SIG-M5 (cell line): ENCODE data around the gene RET.

Source experiments
- DNase-seq: peaks from one replicate; lab custom pipeline; 2025; lab: John Stamatoyannopoulos, UW

The RET gene

GRCh38 chr10:43121444-43121843 lies 44.6 kb downstream of the RET start:
- no peak for DNase-seq

GRCh38 chr10:43122096-43122495 lies 45.2 kb downstream of the RET start:
- DNase-seq: no peak

DNA sequence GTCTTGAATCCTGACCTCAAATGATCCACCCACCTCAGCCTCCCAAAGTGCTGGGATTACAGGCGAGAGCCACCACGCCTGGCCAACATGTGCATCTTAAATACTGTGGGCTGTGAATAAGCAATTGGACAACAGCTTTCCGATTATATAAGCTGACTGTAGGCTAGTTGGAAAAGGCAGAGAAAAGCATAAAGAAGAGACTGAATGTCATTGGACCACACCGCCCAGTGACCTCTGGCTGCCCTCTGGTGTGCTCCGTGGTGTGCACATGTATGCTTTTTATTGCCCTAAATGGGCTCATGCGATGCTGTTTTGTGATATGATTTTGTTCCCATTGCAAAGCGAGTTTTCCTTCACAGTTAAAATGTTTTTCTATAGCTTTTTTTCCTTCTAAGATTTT lies 46.0 kb downstream of the RET start:
- DNase-seq: no peak

DNA sequence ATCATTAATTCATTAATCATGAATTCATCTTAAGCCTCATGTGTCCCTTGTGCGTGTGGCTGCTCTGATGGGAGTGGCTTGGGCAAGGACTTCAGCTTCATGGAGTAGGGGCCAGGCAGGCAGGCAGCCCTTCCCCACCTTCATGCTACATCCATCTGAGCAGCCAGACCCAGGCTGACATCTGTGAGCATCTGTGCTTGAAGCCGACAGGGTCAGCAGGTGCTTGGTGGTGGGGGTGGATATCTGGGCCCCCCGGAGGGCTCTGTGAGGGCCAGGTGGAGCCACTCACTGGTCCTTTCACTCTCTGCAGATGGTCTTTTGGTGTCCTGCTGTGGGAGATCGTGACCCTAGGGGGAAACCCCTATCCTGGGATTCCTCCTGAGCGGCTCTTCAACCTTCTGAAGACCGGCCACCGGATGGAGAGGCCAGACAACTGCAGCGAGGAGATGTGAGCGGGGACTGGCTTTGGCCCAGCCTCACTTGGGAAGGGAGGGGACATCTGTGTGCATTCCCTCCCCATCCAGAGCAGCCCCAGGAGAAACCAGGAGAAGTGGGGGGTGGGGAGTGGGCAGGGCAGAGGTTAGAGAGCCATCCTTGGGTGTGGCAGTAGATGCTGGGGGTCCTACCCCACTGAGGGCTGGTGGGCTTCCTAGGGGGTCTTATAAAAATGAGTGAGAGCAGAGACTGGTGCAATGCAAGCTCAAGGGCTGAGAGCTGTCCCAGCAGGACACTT lies 46.7 kb downstream of the RET start:
- DNase-seq: no peak

DNA sequence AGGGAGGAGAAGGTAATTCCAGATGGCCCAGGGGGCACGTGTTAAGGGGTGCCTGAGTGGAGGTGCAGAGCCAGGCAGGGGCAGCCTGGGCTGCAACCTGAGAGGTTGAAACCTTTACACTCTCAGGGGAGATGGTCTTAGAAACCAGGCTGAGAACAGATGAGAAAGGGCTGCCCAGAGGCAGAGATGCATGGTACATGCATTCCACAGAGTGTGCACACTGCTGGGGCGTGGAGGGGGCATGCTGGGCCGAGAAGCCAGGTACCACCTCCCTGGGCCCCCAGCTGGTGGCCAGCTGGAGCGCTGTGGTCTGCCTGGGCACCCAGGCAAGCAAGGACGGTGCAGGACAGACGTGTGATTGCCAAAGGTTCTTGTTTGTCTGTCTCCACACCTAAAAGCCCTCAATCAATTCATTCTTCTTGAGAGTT lies 47.2 kb downstream of the RET start:
- no peak for DNase-seq

GRCh38 chr10:43124574-43125273 lies 47.9 kb downstream of the RET start:
- no peak for DNase-seq

GRCh38 chr10:43125274-43125845 lies 48.5 kb downstream of the RET start:
- DNase-seq: no peak

DNA sequence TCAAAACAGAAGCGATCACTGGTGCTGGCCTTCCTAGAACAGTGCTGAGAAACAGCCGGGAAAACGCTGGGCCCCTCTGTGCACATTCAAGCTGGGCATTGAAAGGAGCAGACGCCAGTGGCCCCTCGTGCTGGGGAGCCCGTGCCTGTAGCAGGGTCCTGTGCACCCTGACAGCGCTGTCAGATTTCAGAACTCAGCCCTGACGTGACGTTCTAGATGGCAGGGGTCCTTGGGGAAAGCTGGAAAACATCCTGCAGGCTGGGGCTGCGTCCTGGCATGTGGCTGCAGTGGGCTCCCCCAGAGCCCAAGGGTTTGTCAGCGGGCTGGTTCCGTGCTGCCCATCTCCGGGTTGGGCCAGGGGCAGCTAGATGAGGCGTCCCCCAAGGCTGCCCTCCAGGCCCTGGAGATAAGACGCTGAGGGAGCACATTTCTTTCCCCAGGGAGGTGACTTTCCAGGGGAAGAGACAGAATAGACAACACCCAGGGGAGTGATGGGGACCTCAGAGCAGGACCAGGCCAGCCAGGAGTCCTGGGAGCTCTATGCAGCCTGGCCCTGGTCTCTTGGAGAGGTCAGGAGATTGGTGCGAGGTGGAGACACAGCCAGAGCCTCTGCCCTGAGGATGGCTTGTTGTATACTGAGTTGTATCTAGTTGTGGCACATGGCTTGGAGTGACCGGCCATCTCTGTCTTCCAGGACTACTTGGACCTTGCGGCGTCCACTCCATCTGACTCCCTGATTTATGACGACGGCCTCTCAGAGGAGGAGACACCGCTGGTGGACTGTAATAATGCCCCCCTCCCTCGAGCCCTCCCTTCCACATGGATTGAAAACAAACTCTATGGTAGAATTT lies 49.2 kb downstream of the RET start:
- no peak for DNase-seq

DNA sequence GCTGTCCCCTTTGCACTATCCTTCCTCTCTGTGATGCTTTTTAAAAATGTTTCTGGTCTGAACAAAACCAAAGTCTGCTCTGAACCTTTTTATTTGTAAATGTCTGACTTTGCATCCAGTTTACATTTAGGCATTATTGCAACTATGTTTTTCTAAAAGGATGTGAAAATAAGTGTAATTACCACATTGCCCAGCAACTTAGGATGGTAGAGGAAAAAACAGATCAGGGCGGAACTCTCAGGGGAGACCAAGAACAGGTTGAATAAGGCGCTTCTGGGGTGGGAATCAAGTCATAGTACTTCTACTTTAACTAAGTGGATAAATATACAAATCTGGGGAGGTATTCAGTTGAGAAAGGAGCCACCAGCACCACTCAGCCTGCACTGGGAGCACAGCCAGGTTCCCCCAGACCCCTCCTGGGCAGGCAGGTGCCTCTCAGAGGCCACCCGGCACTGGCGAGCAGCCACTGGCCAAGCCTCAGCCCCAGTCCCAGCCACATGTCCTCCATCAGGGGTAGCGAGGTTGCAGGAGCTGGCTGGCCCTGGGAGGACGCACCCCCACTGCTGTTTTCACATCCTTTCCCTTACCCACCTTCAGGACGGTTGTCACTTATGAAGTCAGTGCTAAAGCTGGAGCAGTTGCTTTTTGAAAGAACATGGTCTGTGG lies 50.0 kb downstream of the RET start:
- DNase-seq: no peak

- no peak for DNase-seq
These were observed 50.6 kb downstream of the RET start for GRCh38 chr10:43127442-43127841.

DNA sequence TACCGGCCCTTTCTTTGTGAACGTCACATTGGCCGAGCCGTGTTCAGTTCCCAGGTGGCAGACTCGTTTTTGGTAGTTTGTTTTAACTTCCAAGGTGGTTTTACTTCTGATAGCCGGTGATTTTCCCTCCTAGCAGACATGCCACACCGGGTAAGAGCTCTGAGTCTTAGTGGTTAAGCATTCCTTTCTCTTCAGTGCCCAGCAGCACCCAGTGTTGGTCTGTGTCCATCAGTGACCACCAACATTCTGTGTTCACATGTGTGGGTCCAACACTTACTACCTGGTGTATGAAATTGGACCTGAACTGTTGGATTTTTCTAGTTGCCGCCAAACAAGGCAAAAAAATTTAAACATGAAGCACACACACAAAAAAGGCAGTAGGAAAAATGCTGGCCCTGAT lies 51.5 kb downstream of the RET start:
- no peak for DNase-seq

- peak; percentile 62 for DNase-seq
These were observed 52.3 kb downstream of the RET start for GRCh38 chr10:43128958-43129706.

- no peak for DNase-seq
These were observed 53.9 kb downstream of the RET start for GRCh38 chr10:43130770-43131171.

- no peak for DNase-seq
These were observed 54.4 kb downstream of the RET start for GRCh38 chr10:43131256-43131655.

DNA sequence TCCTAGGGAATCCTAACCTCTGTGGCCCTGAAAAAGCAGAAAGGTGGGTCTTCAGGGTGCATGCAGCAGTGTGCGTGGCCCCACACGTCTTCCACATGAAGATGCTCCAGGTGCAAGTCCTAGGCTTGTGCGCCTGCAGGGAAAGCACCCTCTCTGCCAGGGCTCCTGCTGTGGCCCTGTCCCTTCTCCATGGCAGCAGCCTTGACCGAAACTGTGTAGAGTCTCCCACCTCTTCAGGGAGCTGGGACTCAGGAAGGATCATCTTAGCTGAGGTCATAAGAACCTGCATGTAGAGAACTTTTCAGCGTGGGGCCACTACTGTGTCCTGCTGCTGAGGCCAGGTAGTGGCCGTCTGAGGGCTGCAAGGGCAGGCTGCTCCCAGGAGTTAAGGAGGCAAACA lies 55.0 kb downstream of the RET start:
- no peak for DNase-seq

- no peak for DNase-seq
These were observed 56.3 kb downstream of the RET start for GRCh38 chr10:43132867-43133787.

- DNase-seq: no peak
These were observed 57.4 kb downstream of the RET start for GRCh38 chr10:43134126-43134905.

DNA sequence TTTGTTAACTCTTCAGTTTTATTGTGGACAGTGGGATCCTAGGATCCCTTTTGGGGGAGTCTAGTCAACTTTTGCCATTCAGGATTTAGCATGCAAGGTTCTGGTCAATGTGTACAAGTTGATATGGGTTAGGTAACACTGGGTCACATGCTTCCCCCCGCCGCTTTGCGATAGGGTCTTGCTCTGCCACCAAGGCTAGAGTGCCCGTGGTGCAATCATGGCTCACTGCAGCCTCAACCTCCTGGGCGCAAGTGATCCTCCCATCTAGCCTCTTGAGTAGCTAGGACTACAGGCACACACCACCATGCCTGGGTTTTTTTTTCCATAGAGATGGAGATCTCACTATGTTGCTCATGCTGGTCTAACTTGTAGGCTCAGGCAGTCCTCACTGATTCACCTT lies 58.2 kb downstream of the RET start:
- no peak for DNase-seq

DNA sequence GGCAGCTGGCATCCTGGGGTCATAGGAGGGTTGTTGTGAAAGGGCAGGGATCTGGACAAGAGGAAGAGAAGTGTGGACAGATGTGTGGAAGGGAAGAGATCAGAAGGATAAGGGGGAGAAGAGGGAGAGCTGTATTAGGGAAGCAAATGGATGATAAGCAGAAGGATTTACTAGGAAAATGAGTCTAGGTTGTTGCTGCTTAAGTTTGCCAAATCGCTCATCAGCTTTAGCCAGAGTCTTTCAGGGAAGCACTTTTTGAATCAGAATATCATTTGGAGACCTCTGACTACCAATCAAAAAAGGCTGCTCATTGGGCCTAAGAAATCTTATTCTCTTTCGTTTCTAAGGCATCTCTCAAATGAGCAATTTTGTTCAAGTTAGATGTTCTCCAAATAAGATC lies 58.8 kb downstream of the RET start:
- DNase-seq: no peak
